ENCODE data around the gene HYAL4. TPM values are rescaled to one million over a fixed set of nuclear protein-coding genes. Genes with fewer than 3 reads are reported as not detected.

The HYAL4 gene
- total RNA-seq, 2 experiments from 2014 or later: not detected

DNA sequence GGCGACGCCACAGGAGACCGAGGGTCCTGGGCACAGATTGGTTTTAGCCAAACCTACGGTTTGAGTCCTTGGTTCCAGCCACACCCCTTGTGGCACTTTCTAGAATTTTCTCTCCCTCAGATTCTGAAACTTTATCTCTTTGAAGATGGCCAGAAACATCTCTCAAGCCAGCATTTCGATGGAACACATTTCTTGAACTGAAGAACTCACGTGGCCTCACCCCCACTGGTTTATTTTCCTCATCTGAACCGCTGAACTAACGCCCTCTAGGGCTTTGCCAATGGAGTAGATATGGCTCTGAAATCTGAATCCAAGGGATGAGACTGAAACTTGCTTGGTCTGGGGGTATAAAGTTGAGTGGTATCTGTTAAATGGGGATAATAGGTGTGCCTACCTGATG, 73.3 kb downstream of the HYAL4 start:
- Mint-ChIP-seq H3K36me3 (ENCODE audit: low read depth) (no peaks in the 10 kb centered on the region), H3K4me1 (ENCODE audit: low read depth) (no peaks in the 10 kb centered on the region), H3K9me3 (no peaks in the 10 kb centered on the region), H3K27ac (no peak overlapping the region), H3K27me3 (ENCODE audit: low read depth) (peaks cover 6% of the 10 kb centered on the region), H3K4me3 (no peak overlapping the region)
- CTCF ChIA-PET: no interaction called here
- no peak for DNase-seq
- intact Hi-C loops (cut with micrococcal nuclease): no loop called here

DNA sequence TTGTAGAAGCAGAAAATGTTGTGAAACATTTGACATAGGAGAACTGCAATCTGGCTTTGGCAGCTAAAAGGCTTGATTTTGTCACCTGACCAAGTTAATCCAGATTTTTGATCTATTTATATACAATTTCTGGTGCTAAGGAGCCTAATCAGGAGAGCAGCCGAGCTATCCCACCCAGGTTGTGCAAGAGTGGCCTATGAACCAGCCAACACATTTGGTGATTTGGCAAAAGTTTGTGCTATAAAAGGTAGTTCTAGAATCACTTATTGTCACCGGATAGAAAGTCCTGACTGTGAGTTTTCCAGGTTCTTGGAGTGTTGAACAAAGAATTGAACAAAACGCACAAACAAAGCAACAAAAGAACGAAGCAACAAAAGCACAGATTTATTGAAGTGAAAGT, 78.6 kb downstream of the HYAL4 start:
- CTCF ChIA-PET: no interaction called here
- H3K27ac Mint-ChIP-seq: no peak overlapping the region
- H3K4me1 Mint-ChIP-seq (ENCODE audit: low read depth): no peaks in the 10 kb centered on the region
- no peaks in the 10 kb centered on the region for H3K9me3 Mint-ChIP-seq
- H3K36me3 Mint-ChIP-seq (ENCODE audit: low read depth): no peaks in the 10 kb centered on the region
- no peak overlapping the region for H3K4me3 Mint-ChIP-seq
- intact Hi-C loops (cut with micrococcal nuclease): no loop called here
- H3K27me3 Mint-ChIP-seq (ENCODE audit: low read depth): peaks cover 5% of the 10 kb centered on the region
- no peak for DNase-seq

DNA sequence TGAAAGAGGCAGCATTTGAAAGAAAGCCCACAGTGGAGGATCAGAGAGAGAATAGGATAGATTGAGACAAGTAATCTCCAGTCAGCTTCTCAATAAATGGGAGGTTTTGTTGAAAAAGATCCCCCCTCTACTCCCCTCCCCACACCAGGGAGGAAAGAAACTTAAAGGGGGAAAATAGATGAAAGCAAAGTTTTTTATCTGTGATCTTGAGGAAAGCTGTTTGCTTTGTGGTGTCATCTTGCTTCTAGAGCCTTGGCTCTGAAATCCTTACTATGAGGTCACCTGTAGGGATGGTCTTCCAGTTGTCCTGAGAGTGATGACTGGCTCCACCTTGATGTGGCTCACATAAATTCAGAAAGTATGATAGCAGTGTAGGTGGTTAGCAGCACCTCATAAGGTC, 80.0 kb downstream of the HYAL4 start, which contains the start of gene SPAM1:
TSS of gene SPAM1 (plus strand) at position 301 of the 400 bp plus-strand sequence. CDS start 28,330 bp downstream, outside the sequence.
- DNase-seq: no peak
- intact Hi-C loops (cut with micrococcal nuclease): no loop called here
- Mint-ChIP-seq H3K4me1 (ENCODE audit: low read depth) (no peaks in the 10 kb centered on the region), H3K27me3 (ENCODE audit: low read depth) (peaks cover 5% of the 10 kb centered on the region), H3K36me3 (ENCODE audit: low read depth) (no peaks in the 10 kb centered on the region), H3K27ac (no peak within 1 kb of the TSS), H3K9me3 (no peaks in the 10 kb centered on the region), H3K4me3 (no peak within 1 kb of the TSS)
- CTCF ChIA-PET: no interaction called here

Other genes with a start within 250 kb of the HYAL4 start
- not detected for gene ASB15, start 243.3 kb upstream of the HYAL4 start, total RNA-seq
- gene LMOD2, start 189.3 kb upstream of the HYAL4 start, total RNA-seq: not detected
- 1 to 10 TPM; 3.7 to 3.8 TPM for gene WASL, start 96.2 kb upstream of the HYAL4 start, total RNA-seq
- not detected for gene SPAM1, start 80.1 kb downstream of the HYAL4 start, total RNA-seq
- gene TMEM229A, start 187.9 kb downstream of the HYAL4 start, total RNA-seq: not detected

Data from activated naive CD4-positive, alpha-beta T cell treated with anti-CD3 and anti-CD28 coated beads for 36 hours (primary cell).